22Rv1 (cell line): ENCODE data around the gene APBA1.

Experiments
- H3K27ac ChIP-seq: fragments of 450-650 bp; 2 replicates; pipeline ENCODE4 v1.5.1; 2017
- ZFX ChIP-seq: fragments of 450-650 bp; IDR thresholded peaks from 2 replicates; pipeline ENCODE4 v1.6.1; 2017; ENCODE audit warnings: antibody characterized with exemption, borderline replicate concordance
- TF ChIP-seq, protein P1 (sequence below): fragments of 450-650 bp; IDR thresholded peaks from 2 replicates; pipeline ENCODE4 v1.5.1; 2017; ENCODE audit warnings: mild to moderate bottlenecking

The APBA1 gene

DNA sequence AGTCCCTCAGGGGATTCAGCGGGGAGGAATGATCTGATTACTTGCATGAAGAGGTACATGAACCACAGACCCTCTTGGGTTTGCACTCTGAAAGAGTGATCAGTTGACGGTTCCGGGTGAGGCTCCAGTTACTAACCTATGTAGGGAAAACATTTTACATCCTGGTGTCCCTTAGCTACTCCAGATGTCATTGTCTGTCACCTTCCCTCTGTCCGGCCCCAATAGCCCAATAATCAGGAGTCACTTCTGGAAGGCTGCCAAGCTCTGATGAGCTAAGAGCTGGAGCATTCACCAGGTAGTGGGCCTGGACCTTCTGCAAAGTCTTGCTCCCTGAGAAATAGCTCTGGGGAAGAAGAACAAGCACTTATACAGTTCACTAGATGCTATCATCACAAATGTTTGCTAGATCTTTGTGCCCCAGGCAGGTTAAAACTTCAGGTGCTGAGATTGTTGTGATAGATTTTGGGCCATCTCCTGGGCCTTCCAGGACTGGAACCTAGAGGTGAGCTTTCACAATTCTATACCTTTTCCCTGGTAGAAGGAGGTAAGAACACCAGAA is 282.7 kb downstream of the APBA1 start:
- TF ChIP-seq, protein P1, sequence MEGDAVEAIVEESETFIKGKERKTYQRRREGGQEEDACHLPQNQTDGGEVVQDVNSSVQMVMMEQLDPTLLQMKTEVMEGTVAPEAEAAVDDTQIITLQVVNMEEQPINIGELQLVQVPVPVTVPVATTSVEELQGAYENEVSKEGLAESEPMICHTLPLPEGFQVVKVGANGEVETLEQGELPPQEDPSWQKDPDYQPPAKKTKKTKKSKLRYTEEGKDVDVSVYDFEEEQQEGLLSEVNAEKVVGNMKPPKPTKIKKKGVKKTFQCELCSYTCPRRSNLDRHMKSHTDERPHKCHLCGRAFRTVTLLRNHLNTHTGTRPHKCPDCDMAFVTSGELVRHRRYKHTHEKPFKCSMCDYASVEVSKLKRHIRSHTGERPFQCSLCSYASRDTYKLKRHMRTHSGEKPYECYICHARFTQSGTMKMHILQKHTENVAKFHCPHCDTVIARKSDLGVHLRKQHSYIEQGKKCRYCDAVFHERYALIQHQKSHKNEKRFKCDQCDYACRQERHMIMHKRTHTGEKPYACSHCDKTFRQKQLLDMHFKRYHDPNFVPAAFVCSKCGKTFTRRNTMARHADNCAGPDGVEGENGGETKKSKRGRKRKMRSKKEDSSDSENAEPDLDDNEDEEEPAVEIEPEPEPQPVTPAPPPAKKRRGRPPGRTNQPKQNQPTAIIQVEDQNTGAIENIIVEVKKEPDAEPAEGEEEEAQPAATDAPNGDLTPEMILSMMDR = no peak
- no peak for TF ChIP-seq ZFX
- no peak overlapping the region for H3K27ac ChIP-seq

DNA sequence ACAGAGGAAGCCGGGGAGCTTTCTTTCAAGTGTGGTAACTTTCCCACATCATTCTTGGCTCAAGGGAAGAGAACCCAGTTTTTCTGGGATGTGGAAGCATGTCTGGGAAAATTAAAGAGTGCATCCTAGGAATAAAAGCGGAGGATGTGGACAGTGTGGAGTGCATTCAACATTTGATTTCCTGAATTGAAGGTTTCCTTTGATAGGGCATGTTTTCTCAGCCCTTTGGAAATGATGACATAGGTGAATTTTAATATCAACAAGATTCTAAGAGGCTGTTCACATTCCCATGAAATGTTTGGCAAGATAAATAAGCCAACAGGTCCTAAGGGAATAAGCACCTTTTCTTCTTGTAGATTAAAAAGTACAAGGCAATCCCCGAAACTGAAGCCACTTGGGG is 283.6 kb downstream of the APBA1 start:
- no peak overlapping the region for H3K27ac ChIP-seq
- TF ChIP-seq, protein P1 = no peak
- no peak for TF ChIP-seq ZFX

DNA sequence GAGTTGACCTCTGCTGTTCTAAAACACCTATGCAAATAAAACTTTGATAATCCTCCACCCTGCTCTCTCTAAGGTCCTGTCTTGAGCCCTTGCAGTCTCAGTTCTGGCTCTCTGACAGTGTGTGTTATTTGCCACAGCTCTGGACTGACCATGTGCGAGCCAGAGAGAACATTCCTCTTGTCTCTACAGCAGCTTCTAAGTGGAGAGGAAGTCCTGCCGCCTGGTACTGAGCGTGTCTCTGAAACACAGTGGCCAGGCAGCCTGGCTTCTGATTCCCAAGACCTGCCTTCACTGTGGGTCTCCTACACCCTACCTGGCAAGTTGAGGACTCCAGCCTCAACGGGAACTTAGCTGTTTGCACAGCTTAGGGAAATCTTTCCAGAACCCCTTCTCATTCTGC is 285.5 kb downstream of the APBA1 start:
- H3K27ac ChIP-seq = no peak overlapping the region

DNA sequence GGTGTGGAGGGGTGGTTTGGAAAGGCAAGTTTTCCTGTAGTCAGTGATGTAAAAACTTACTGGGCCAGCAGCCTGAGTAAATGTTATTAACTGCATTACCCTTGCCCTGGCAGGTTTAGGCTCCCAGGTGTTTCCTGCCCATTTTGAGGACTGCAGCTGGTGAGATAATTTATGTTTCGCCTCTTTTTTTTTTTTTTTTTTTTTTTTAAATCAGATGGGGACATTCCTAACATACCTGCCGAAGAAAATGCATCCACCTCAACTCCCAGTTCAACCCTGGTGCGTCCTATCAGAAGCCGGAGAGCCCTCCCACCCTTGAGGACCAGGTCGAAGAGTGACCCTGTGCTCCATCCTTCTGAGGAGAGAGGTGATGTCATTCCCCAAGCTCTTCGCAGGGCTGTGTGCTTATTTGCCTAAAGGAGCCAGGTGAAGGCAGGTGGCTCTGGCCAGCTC is 286.6 kb downstream of the APBA1 start:
- H3K27ac ChIP-seq = no peak overlapping the region
- no peak for TF ChIP-seq ZFX
- TF ChIP-seq, protein P1 = no peak

More for the DNA sequence above, 285.5 kb downstream of the APBA1 start:
- TF ChIP-seq, protein P1 = no peak
- no peak for TF ChIP-seq ZFX

DNA sequence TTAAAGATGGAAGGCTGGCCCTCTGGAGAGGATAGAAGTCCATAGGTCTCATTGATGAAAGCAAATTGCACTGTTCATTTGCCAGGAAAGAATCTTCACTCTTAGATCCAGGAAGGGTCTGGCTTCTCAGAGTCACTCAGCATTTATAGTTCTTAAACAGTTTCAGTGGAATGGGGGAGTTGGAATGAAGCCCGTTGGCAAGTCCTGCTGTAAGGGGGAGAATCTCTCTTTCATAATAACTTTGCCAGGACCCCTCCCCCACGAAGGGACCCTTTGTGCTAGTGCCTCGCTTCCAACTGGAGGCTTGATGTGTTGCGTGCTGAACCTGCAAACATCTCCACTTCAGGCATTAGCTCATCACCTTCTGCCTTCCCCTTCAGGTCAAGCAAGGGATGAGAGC is 290.0 kb downstream of the APBA1 start:
- TF ChIP-seq, protein P1 = no peak
- TF ChIP-seq ZFX = no peak
- no peak overlapping the region for H3K27ac ChIP-seq

DNA sequence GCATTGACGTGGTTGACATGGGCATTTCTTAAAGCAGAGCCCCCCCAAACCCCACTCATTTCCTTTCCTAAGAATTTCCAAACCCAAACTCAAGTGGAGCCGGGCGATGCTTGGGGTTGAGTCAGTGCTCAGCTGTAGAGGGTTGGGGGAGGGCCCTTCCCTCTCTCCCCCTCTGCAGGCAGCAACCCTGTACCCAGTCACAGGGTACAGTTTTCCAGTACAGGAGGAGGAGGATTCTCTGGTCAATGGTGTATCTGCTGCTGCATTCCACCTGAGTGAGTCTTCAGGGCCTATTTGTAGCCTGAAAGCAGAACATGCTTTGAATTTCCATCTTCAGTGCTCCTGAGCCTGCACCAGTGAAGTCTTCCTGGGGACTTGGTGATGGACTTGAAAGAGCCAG is 291.4 kb downstream of the APBA1 start:
- H3K27ac ChIP-seq = no peak overlapping the region
- TF ChIP-seq, protein P1 = no peak
- no peak for TF ChIP-seq ZFX

GRCh38 chr9:69380301-69380700 is 291.9 kb downstream of the APBA1 start:
- TF ChIP-seq ZFX = no peak
- TF ChIP-seq, protein P1 = no peak
- no peak overlapping the region for H3K27ac ChIP-seq
